GM18526 (cell line): ENCODE results near the gene RUNX1.

Experiments used
- POLR2A ChIP-seq: IDR thresholded peaks from 3 replicates; pipeline ENCODE4 v1.6.1; 2011; ENCODE audit not compliant: insufficient read length; ENCODE audit errors: extremely low read depth

Gene RUNX1

GRCh38 chr21:34912022-34912945, 136.8 kb downstream of the RUNX1 start:
- TF ChIP-seq POLR2A = no peak

GRCh38 chr21:34911360-34911759, 137.7 kb downstream of the RUNX1 start:
- no peak for TF ChIP-seq POLR2A

- no peak for TF ChIP-seq POLR2A
Measured at GRCh38 chr21:34910396-34910795, 138.7 kb downstream of the RUNX1 start.

GRCh38 chr21:34909492-34910292, 139.4 kb downstream of the RUNX1 start:
- no peak for TF ChIP-seq POLR2A

GRCh38 chr21:34908419-34909055, 140.6 kb downstream of the RUNX1 start:
- TF ChIP-seq POLR2A = no peak

GRCh38 chr21:34907461-34908418, 141.4 kb downstream of the RUNX1 start:
- no peak for TF ChIP-seq POLR2A

GRCh38 chr21:34906401-34906800, 142.7 kb downstream of the RUNX1 start:
- TF ChIP-seq POLR2A = no peak

- TF ChIP-seq POLR2A = no peak
Measured at GRCh38 chr21:34905218-34905537, 143.9 kb downstream of the RUNX1 start.

GRCh38 chr21:34904526-34905217, 144.4 kb downstream of the RUNX1 start:
- TF ChIP-seq POLR2A = no peak

GRCh38 chr21:34900376-34900775, 148.7 kb downstream of the RUNX1 start:
- TF ChIP-seq POLR2A = no peak

- TF ChIP-seq POLR2A = no peak
Measured at GRCh38 chr21:34899760-34900159, 149.3 kb downstream of the RUNX1 start.

- no peak for TF ChIP-seq POLR2A
Measured at GRCh38 chr21:34899302-34899701, 149.8 kb downstream of the RUNX1 start.

GRCh38 chr21:34897828-34898227, 151.3 kb downstream of the RUNX1 start:
- no peak for TF ChIP-seq POLR2A

- no peak for TF ChIP-seq POLR2A
Measured at GRCh38 chr21:34894401-34894800, 154.7 kb downstream of the RUNX1 start.

- no peak for TF ChIP-seq POLR2A
Measured at GRCh38 chr21:34892209-34892608, 156.9 kb downstream of the RUNX1 start.

GRCh38 chr21:34891613-34891943, 157.5 kb downstream of the RUNX1 start:
- no peak for TF ChIP-seq POLR2A
